Measurements from ENCODE around the gene PTGDS. TPM values are rescaled to one million over a fixed set of nuclear protein-coding genes. Genes with fewer than 3 reads are reported as not detected.

The PTGDS gene
- total and polyA plus RNA-seq, 9 of the 15 experiments (the other 6 are each of a cell fraction or from before 2014, with no cell fraction given), result 0.46 to 7.1 (median 2.0) TPM

DNA sequence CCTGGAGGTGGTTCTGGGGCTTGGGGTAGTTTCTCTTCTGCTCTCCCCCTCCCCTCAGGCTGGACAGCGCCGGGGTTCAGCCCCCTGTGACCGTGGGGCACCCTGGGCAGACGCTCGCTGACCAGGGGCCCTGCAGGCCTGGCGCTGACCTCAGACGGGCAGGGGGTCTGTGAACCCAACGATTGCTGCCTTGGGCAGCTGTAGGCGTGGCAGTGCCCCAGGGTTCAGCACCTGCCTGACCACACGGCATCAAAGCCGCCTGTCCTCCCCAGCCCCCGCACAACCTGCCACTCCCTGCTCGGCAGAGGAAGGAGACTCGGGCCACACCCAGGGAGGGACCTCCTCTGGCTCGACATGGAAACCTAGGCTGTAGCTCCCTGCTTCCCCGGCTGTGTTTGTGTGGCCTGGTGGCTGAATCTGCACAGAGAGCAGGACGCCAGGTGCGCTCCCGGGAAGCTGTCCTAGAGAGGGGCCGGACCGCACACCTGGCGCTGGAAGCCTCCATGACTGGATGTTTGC lies 13.1 kb upstream of the PTGDS start:
- Histone ChIP-seq H3K9me1 (ENCODE audit: control insufficient read depth, insufficient read depth, low read length) (no peaks in the 10 kb centered on the region), H3K4me3 (no peak overlapping the region), H3K9ac (ENCODE audit: insufficient read depth in 1 of 2, low read depth in 2 of 2, low read length in 2 of 2) (peak overlapping the region; percentile 33 to 81), H3K79me2 (ENCODE audit: control insufficient read depth, insufficient read depth, low read length) (no peaks in the 10 kb centered on the region), H2AFZ (ENCODE audit: low read depth, low read length) (peak overlapping the region; percentile 86), H3K9me3 (replicated peaks; ENCODE audit: control insufficient read depth, insufficient read depth, low read depth, low read length) (no peaks in the 10 kb centered on the region), H3K4me1 (replicated peaks in 1 of 2; ENCODE audit: control insufficient read depth in 2 of 2, insufficient read depth in 2 of 2, low read length in 2 of 2) (peaks cover 26 to 77% of the 10 kb centered on the region in 2 experiments; a peak in 4 of 5 replicates), H3K36me3 (ENCODE audit: control insufficient read depth, insufficient read depth, low read length) (no peaks in the 10 kb centered on the region), H3K27ac (ENCODE audit: extremely low read depth, low read depth, low read length) (peak overlapping the region; percentile 55), H4K20me1 (replicated peaks; ENCODE audit: control insufficient read depth, insufficient read depth, low read length) (no peaks in the 10 kb centered on the region), H3K27me3 (ENCODE audit: control insufficient read depth in 2 of 2, insufficient read depth in 2 of 2, low read length in 2 of 2) (no peaks in the 10 kb centered on the region), H3K4me2 (ENCODE audit: insufficient read depth, low read length) (peak overlapping the region; percentile 61)
- intact Hi-C loops (cut with micrococcal nuclease), result no loop called here
- DNase-seq (ENCODE audit: extremely low read depth in 1 of 4, low spot score in 3 of 4) (peak; percentile 81 to 84 (median 82)), ATAC-seq (peak; percentile 96), FAIRE-seq (peak; percentile 90)
- in situ Hi-C loops (cut with MboI), result no loop called here
- ChIA-PET CTCF (ENCODE audit: low intra/inter-chr PET ratio) (no interaction called here), POLR2A (interaction anchor here (0.9 to 1.2 kb wide), 5 partner anchors 10 to 32 kb away, joined by 3 to 4 read pairs (median 3); partner anchors contain the start of genes C8G, CLIC3 and PAXX)
- 14% methylated on average over 13 of the region's 22 CpGs for WGBS (ENCODE audit: insufficient coverage, low coverage, missing lambda C conversion rate)
- BruUV-seq (replicated peaks), result no TSS peak
- TF ChIP-seq KLF1 (tag; IDR thresholded peaks at IDR 0.05), result peak; percentile 88
- TF ChIP-seq, protein P1, sequence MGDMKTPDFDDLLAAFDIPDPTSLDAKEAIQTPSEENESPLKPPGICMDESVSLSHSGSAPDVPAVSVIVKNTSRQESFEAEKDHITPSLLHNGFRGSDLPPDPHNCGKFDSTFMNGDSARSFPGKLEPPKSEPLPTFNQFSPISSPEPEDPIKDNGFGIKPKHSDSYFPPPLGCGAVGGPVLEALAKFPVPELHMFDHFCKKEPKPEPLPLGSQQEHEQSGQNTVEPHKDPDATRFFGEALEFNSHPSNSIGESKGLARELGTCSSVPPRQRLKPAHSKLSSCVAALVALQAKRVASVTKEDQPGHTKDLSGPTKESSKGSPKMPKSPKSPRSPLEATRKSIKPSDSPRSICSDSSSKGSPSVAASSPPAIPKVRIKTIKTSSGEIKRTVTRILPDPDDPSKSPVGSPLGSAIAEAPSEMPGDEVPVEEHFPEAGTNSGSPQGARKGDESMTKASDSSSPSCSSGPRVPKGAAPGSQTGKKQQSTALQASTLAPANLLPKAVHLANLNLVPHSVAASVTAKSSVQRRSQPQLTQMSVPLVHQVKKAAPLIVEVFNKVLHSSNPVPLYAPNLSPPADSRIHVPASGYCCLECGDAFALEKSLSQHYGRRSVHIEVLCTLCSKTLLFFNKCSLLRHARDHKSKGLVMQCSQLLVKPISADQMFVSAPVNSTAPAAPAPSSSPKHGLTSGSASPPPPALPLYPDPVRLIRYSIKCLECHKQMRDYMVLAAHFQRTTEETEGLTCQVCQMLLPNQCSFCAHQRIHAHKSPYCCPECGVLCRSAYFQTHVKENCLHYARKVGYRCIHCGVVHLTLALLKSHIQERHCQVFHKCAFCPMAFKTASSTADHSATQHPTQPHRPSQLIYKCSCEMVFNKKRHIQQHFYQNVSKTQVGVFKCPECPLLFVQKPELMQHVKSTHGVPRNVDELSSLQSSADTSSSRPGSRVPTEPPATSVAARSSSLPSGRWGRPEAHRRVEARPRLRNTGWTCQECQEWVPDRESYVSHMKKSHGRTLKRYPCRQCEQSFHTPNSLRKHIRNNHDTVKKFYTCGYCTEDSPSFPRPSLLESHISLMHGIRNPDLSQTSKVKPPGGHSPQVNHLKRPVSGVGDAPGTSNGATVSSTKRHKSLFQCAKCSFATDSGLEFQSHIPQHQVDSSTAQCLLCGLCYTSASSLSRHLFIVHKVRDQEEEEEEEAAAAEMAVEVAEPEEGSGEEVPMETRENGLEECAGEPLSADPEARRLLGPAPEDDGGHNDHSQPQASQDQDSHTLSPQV (IDR thresholded peaks at IDR 0.05), result peak; percentile 47
- peak; percentile 92 for TF ChIP-seq CTBP1 (IDR thresholded peaks at IDR 0.05; ENCODE audit: borderline replicate concordance)
- 0 out of 2 replicates have a peak, but pooled peaks have one; percentile 10 for TF ChIP-seq SMARCA4 (IDR thresholded peaks at IDR 0.05)
- TF ChIP-seq CHD1 (IDR thresholded peaks at IDR 0.05; ENCODE audit: low read length), result no peak
- no peak for TF ChIP-seq GATAD2B (IDR thresholded peaks at IDR 0.05; ENCODE audit: borderline replicate concordance)
- TF ChIP-seq TCF3 (CRISPR knock-in tag; IDR thresholded peaks at IDR 0.05), result peak; percentile 14; the same call in 1 of the 2 replicates
- peak; percentile 30; the same call in 1 of the 2 replicates for TF ChIP-seq CBFA2T3 (IDR thresholded peaks at IDR 0.05)
- TF ChIP-seq, protein P2, sequence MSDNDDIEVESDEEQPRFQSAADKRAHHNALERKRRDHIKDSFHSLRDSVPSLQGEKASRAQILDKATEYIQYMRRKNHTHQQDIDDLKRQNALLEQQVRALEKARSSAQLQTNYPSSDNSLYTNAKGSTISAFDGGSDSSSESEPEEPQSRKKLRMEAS (CRISPR knock-in tag; IDR thresholded peaks at IDR 0.05), result peak; percentile 91
- TF ChIP-seq RCOR1 (IDR thresholded peaks at IDR 0.05; ENCODE audit: borderline replicate concordance in 1 of 2, low read depth in 2 of 2, low read length in 2 of 2), result peak in 1 of 2 experiments; percentile 66; a peak in 2 of 4 replicates
- peak; percentile 40 for TF ChIP-seq MEIS2 (IDR thresholded peaks at IDR 0.05; ENCODE audit: partially characterized antibody)
- TF ChIP-seq BCOR (IDR thresholded peaks at IDR 0.05), result no peak
- TF ChIP-seq, protein P3, sequence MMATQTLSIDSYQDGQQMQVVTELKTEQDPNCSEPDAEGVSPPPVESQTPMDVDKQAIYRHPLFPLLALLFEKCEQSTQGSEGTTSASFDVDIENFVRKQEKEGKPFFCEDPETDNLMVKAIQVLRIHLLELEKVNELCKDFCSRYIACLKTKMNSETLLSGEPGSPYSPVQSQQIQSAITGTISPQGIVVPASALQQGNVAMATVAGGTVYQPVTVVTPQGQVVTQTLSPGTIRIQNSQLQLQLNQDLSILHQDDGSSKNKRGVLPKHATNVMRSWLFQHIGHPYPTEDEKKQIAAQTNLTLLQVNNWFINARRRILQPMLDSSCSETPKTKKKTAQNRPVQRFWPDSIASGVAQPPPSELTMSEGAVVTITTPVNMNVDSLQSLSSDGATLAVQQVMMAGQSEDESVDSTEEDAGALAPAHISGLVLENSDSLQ (IDR thresholded peaks at IDR 0.05), result peak; percentile 83
- TF ChIP-seq, protein P4, sequence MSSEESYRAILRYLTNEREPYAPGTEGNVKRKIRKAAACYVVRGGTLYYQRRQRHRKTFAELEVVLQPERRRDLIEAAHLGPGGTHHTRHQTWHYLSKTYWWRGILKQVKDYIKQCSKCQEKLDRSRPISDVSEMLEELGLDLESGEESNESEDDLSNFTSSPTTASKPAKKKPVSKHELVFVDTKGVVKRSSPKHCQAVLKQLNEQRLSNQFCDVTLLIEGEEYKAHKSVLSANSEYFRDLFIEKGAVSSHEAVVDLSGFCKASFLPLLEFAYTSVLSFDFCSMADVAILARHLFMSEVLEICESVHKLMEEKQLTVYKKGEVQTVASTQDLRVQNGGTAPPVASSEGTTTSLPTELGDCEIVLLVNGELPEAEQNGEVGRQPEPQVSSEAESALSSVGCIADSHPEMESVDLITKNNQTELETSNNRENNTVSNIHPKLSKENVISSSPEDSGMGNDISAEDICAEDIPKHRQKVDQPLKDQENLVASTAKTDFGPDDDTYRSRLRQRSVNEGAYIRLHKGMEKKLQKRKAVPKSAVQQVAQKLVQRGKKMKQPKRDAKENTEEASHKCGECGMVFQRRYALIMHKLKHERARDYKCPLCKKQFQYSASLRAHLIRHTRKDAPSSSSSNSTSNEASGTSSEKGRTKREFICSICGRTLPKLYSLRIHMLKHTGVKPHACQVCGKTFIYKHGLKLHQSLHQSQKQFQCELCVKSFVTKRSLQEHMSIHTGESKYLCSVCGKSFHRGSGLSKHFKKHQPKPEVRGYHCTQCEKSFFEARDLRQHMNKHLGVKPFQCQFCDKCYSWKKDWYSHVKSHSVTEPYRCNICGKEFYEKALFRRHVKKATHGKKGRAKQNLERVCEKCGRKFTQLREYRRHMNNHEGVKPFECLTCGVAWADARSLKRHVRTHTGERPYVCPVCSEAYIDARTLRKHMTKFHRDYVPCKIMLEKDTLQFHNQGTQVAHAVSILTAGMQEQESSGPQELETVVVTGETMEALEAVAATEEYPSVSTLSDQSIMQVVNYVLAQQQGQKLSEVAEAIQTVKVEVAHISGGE (CRISPR knock-in tag; IDR thresholded peaks at IDR 0.05), result peak in 1 of 3 experiments; percentile 47; a peak in 1 of 6 replicates
